Stomach (tissue), 4 donors: ENCODE data around the gene USP54.

ENCODE experiments used
- CTCF ChIP-seq, 7 experiments: fragments of 450-650 bp in 4 of 7; fragments of 200-600 bp in 3 of 7; sonication (generic) in 3 of 7; IDR thresholded peaks; one replicate each; pipeline ENCODE4 v1.5.1; 2016 to 2019; ENCODE audit warnings: antibody characterized with exemption in 7 of 7, control low read depth in 2 of 7, mild to moderate bottlenecking in 1 of 7
- POLR2AphosphoS5 ChIP-seq, 3 donors: sonication (generic); formaldehyde crosslinking; IDR thresholded peaks; one replicate each; pipeline ENCODE4 v1.6.1; 2016; ENCODE audit warnings: antibody characterized with exemption in 3 of 3

- TF ChIP-seq CTCF (IDR thresholded peaks at IDR 0.05) (no peak), POLR2AphosphoS5 (IDR thresholded peaks at IDR 0.05) (no peak)
Observed at GRCh38 chr10:73639286-73639685, 48.1 kb upstream of the USP54 start.
